Stimulated activated CD4-positive, alpha-beta T cell treated with anti-CD3 and anti-CD28 coated beads, Interleukin-2, amount 100 ng/mL, for 4 hours (primary cell): Measurements from ENCODE around the gene ACIN1.
"Not testable (repeated sequence)": the region's sequence is repeated elsewhere in the genome, so short reads cannot be mapped to it uniquely, and the experiment has no call there.

Source experiments
- DNase-seq: peaks from one replicate; pipeline ENCODE4 v3.0.0-alpha.2; 2020; ENCODE audit warnings: low read depth

The ACIN1 gene

GRCh38 chr14:23041729-23042128 lies 53.2 kb downstream of the ACIN1 start:
- no peak for DNase-seq

- no peak for DNase-seq
Observed at GRCh38 chr14:23040100-23040499, 54.8 kb downstream of the ACIN1 start.

GRCh38 chr14:23035303-23036144 lies 59.4 kb downstream of the ACIN1 start:
- DNase-seq = no peak

GRCh38 chr14:23034498-23035302 lies 60.2 kb downstream of the ACIN1 start, which contains the start of gene PSMB5:
PSMB5 (minus strand) TSS chr14:23034900; CDS start chr14:23034881, 19 bp downstream.
- DNase-seq = peak; percentile 85

- DNase-seq = no peak
Observed at GRCh38 chr14:23033801-23034497, 61.0 kb downstream of the ACIN1 start.

GRCh38 chr14:23033251-23033727 lies 61.6 kb downstream of the ACIN1 start:
- DNase-seq = no peak

- DNase-seq = no peak
Observed at GRCh38 chr14:23030936-23031335, 64.0 kb downstream of the ACIN1 start.

- no peak for DNase-seq
Observed at GRCh38 chr14:23028799-23029198, 66.1 kb downstream of the ACIN1 start.

GRCh38 chr14:23025151-23025814 lies 69.7 kb downstream of the ACIN1 start:
- DNase-seq = no peak

- DNase-seq = no peak
Observed at GRCh38 chr14:23024612-23025075, 70.3 kb downstream of the ACIN1 start.

GRCh38 chr14:23023795-23024152 lies 71.2 kb downstream of the ACIN1 start:
- no peak for DNase-seq

GRCh38 chr14:23023022-23023794 lies 71.7 kb downstream of the ACIN1 start:
- no peak for DNase-seq

- DNase-seq = no peak
Observed at GRCh38 chr14:23021889-23022442, 73.0 kb downstream of the ACIN1 start.

- no peak for DNase-seq
Observed at GRCh38 chr14:23021434-23021833, 73.5 kb downstream of the ACIN1 start.

- DNase-seq = no peak
Observed at GRCh38 chr14:23020143-23021128, 74.5 kb downstream of the ACIN1 start.

GRCh38 chr14:23018107-23018506 lies 76.8 kb downstream of the ACIN1 start:
- DNase-seq = no peak

GRCh38 chr14:23017091-23017490 lies 77.8 kb downstream of the ACIN1 start:
- DNase-seq = no peak

- no peak for DNase-seq
Observed at GRCh38 chr14:23015618-23016017, 79.3 kb downstream of the ACIN1 start.

- not testable (repeated sequence) for DNase-seq
Observed at GRCh38 chr14:23013749-23014054, 81.2 kb downstream of the ACIN1 start.
